Kidney epithelial cell (primary cell): ENCODE measurements around the gene TOR4A. TPM values are rescaled to one million over a fixed set of nuclear protein-coding genes. Genes with fewer than 3 reads are reported as not detected.

Experiments used
- DNase-seq: peaks from one replicate; pipeline ENCODE4 v3.0.0-alpha.2; 2010; ENCODE audit warnings: low read depth
- H3K27me3 ChIP-seq: 2 replicates; pipeline ENCODE4 v1.6.0; 2011; ENCODE audit warnings: low read length; ENCODE audit not compliant: control insufficient read depth, insufficient read depth
- H3K36me3 ChIP-seq: 2 replicates; pipeline ENCODE4 v1.5.1; 2011; ENCODE audit warnings: low read length; ENCODE audit not compliant: control insufficient read depth, insufficient read depth
- H3K4me3 ChIP-seq: 2 replicates; pipeline ENCODE4 v1.5.1; 2011; ENCODE audit warnings: low read depth, mild to moderate bottlenecking, control low read depth, low read length
- total RNA-seq: library from RNA; depleted of rRNA; stranded (reverse); fragments of >200 nt; gene quantifications from 2 replicates; pipeline ENCODE4 v1.2.3, GENCODE V29; 2015
- TF ChIP-seq, protein P1 (sequence below): IDR thresholded peaks from 2 replicates; pipeline ENCODE4 v1.5.1; 2011; ENCODE audit warnings: mild to moderate bottlenecking, moderate library complexity, low read length, control low read depth, inconsistent platforms; ENCODE audit not compliant: insufficient read depth, poor library complexity, severe bottlenecking

Gene TOR4A
- total RNA-seq, 1 donor from 2014 or later = 33.5 TPM

DNA sequence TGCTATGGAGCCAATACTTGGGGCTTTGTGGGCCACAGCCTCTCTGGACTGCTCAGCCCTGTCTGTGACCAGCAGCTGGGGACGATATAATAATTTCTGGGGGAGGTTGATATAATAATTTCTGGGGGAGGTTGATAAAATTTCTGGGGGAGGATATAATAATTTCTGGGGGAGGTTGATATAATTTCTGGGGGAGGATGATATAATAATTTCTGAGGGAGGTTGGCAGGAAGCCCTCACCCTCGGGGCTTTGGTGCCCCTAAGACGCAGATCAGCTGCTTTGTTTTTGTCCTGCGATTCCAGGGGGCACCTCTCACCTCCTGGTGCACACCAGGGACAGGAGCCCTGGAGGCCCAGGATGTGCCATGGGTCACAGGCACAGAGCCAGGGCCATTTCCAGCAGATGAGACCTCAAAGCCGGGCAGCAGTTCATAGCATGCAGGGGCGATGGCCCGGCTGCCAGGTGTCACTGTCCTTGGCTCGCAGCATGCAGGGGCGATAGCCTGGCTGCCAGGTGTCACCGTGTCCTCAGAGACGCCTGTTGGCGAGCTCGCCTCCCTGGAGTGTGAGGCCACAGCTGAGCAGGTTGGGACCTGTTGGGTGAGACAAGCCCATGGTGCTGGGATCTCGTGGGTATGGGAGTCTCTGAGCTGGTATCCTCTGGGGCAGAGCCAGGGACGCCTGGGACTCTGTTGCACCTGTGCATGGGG is 3.8 kb upstream of the TOR4A start:
- Histone ChIP-seq H3K36me3 (no peaks in the 10 kb centered on the region), H3K4me3 (no peak overlapping the region)
- DNase-seq = no peak

DNA sequence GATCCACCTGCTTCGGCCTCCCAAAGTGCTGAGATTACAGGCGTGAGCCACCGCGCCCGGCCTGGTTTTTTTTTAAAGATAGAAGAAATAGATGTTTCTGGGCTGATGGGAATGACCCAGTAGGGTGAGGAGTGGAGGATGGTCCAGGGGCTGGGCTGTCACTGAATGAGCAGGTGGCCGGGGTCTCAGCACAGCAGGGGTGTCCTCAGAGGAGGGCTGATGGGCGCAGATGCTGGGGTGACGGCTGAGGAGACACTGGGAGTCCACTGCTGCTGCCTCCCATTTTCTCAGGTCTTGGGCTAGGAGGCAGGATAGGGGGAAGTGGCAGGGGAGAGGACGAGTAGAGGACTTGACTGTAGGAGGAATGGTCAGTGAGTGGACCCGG is 2.3 kb upstream of the TOR4A start:
- TF ChIP-seq, protein P1, sequence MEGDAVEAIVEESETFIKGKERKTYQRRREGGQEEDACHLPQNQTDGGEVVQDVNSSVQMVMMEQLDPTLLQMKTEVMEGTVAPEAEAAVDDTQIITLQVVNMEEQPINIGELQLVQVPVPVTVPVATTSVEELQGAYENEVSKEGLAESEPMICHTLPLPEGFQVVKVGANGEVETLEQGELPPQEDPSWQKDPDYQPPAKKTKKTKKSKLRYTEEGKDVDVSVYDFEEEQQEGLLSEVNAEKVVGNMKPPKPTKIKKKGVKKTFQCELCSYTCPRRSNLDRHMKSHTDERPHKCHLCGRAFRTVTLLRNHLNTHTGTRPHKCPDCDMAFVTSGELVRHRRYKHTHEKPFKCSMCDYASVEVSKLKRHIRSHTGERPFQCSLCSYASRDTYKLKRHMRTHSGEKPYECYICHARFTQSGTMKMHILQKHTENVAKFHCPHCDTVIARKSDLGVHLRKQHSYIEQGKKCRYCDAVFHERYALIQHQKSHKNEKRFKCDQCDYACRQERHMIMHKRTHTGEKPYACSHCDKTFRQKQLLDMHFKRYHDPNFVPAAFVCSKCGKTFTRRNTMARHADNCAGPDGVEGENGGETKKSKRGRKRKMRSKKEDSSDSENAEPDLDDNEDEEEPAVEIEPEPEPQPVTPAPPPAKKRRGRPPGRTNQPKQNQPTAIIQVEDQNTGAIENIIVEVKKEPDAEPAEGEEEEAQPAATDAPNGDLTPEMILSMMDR = no peak
- no peak for DNase-seq
- Histone ChIP-seq H3K4me3 (no peak overlapping the region), H3K36me3 (peaks cover 1% of the 10 kb centered on the region), H3K27me3 (no peaks in the 10 kb centered on the region)

More for the DNA sequence above, 3.8 kb upstream of the TOR4A start:
- TF ChIP-seq, protein P1 = no peak
- H3K27me3 ChIP-seq = no peaks in the 10 kb centered on the region

DNA sequence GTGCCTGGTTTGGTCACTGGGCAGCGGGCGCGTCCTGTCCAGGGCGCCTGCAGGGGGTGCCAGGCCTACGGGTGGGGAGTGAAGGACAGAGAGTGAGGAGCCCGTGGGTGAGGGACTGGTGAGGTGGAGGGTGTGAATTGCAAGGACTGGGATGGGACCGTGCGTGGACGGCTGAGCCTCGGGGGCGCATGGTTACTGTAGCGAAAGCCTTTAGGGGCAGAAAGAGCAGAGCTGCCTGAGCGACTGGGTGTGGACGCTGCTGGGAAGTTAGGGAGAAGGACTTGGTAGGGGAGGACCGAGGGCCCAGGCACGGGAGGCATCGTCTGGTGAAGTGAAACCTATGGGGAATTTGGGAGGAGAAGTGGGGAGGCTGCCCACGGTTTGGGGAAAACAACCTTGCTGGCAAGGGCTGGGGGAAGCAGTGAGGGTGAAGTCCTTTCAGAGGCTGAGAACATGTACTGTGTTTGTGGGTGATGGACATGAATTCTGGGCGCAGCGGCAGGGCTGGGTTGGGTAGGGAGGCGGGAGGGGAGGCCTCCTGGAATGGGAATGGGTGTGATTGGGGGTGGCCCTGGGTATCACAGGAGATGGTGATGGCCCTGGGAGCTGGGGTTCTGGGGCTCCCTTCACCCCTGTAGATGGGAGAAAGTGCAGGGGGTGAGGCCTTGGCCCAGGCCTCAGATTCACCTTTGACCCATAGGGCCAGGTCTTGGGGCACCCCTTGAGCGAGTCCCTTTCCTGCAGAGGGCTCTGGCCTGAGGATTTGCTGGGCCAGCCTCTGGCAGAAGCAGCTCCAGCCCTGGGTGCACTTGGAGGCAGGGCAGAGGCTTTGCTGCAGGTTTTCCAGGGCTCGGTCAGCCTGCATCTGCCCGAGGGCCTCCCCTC is 1.7 kb upstream of the TOR4A start:
- no peak overlapping the region for H3K4me3 ChIP-seq
- TF ChIP-seq, protein P1 = no peak
- peaks cover 1% of the 10 kb centered on the region for H3K36me3 ChIP-seq
- no peak for DNase-seq
- H3K27me3 ChIP-seq = no peaks in the 10 kb centered on the region

DNA sequence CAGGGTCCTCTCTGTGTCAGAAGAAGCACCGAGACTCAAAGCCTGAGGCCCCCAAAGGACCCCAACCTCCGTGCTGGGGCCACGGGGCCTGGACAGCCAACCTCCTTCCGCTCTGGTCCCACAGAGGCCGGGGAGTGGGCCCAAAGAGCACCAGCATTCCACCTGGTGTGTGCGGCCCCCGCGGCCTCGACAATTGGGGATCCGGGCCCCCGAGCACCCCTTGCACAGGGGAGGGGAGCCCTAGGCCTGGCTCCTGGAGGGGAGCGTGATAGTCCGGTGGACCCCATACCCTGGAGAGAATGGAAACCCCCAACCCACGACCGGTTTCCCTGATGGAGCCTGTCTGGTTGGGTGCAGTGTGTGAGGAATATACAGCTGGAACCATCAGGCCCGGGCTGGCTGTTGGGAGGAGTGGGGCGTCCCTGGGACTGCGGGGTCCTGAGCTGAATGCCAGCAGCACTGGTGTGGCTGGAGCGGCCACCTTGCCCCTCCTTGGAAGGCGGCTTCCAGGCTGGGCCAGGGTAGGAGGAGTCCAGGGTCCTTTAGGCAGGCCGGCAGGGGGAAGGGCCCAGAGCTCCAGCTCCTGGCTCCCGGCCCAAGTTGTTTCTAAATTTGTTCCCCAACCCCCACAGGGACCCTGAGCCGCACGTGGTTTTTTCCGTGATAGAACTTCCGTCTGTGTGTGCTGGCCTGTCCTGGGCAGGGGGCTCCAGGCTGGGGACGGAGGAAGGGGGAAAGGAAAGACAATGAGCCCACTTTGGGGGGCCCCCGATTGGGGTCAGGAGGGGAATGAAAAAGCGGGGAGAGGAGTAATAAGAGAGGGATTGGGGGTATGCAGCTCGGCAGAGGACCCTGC is 825 bp upstream of the TOR4A start:
- DNase-seq = no peak
- H3K36me3 ChIP-seq = peaks cover 1% of the 10 kb centered on the region
- H3K4me3 ChIP-seq = peak overlapping the region; percentile 61
- no peaks in the 10 kb centered on the region for H3K27me3 ChIP-seq
- TF ChIP-seq, protein P1 = no peak

DNA sequence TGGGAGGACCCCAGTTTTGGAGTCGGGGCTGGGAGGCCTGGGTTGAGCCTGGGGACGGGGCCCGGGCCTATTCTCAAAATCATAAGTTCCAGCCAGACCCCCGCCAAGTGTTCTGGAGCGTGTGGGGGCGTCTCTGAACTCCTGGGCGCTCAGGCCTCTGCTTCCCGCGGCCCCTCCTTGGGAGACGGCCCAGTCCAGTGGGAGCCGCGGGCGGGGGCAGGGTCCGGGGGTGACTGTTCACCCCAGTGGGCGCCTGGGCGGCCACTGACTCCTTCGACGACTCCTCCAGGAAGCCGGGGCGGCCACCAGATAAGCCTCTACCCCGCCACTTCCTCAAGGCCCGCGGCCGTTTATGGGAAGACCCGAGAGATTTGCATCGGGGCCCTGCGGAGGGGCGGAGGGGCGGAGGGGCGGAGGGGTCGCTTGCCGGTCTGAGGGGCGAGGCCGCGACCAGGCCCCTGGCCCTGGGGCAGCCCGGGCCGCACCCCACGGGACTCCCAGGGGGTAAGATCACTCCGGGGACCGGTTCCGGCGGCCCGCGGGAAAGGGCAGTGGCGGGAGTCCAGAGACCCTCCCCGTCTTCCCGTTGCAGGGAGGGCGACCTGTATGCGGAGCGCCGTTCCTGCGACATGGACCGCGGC is 655 bp downstream of the TOR4A start:
- peaks cover 1% of the 10 kb centered on the region for H3K36me3 ChIP-seq
- H3K4me3 ChIP-seq = peak overlapping the region; percentile 61
- TF ChIP-seq, protein P1 = no peak
- DNase-seq = no peak
- no peaks in the 10 kb centered on the region for H3K27me3 ChIP-seq
